Neural cell (in vitro differentiated cells): ENCODE data around the gene WFIKKN2. TPM values are rescaled to one million over a fixed set of nuclear protein-coding genes. Genes with fewer than 3 reads are reported as not detected.

Experiments used
- H2AFZ ChIP-seq: fragments of 200-600, 300-800 bp; sonication (generic), shearing (Covaris generic); 2 replicates; pipeline ENCODE4 v1.6.0; 2014; ENCODE audit warnings: low read depth, mild to moderate bottlenecking, antibody characterized with exemption, low read length, moderate library complexity
- H3F3A ChIP-seq: fragments of 200-600 bp; shearing (Covaris generic); 2 replicates; pipeline ENCODE4 v1.6.1; 2016; ENCODE audit warnings: mild to moderate bottlenecking, moderate library complexity, mixed read lengths, antibody characterized with exemption, low read length; ENCODE audit not compliant: insufficient read depth, poor library complexity, severe bottlenecking
- H3K27ac ChIP-seq: fragments of 200-600, 300-800 bp; sonication (generic), shearing (Covaris generic); 2 replicates; pipeline ENCODE4 v1.5.1; 2014; ENCODE audit warnings: mild to moderate bottlenecking, low read length, moderate library complexity
- H3K27me3 ChIP-seq: fragments of 300-800, 200-600 bp; sonication (generic), shearing (Covaris generic); 2 replicates; pipeline ENCODE4 v1.6.0; 2014; ENCODE audit warnings: mild to moderate bottlenecking, low read depth, low read length, moderate library complexity; ENCODE audit not compliant: insufficient read depth
- H3K36me3 ChIP-seq: fragments of 300-800, 200-600 bp; sonication (generic), shearing (Covaris generic); 2 replicates; pipeline ENCODE4 v1.5.1; 2014; ENCODE audit warnings: mild to moderate bottlenecking, antibody characterized with exemption, low read length, moderate library complexity; ENCODE audit not compliant: insufficient read depth
- H3K4me2 ChIP-seq: fragments of 300-800, 200-600 bp; sonication (generic), shearing (Covaris generic); 2 replicates; pipeline ENCODE4 v1.6.0; 2014; ENCODE audit warnings: mild to moderate bottlenecking, low read length
- H3K4me3 ChIP-seq: fragments of 300-800, 200-600 bp; sonication (generic), shearing (Covaris generic); 2 replicates; pipeline ENCODE4 v1.5.1; 2014; ENCODE audit warnings: mild to moderate bottlenecking, low read length, moderate library complexity
- H3K79me2 ChIP-seq: fragments of 200-600 bp; shearing (Covaris generic); replicated peaks from 2 replicates; pipeline ENCODE4 v1.6.0; 2014; ENCODE audit warnings: mild to moderate bottlenecking, low read length, moderate library complexity; ENCODE audit not compliant: insufficient read depth
- H3K9ac ChIP-seq: fragments of 300-800, 200-600 bp; sonication (generic), shearing (Covaris generic); 2 replicates; pipeline ENCODE4 v1.6.1; 2016; ENCODE audit warnings: mild to moderate bottlenecking, low read length, mixed read lengths
- H3K9me2 ChIP-seq: fragments of 200-600 bp; shearing (Covaris generic); 2 replicates; pipeline ENCODE4 v1.6.1; 2016; ENCODE audit warnings: mild to moderate bottlenecking, low read length, mixed read lengths; ENCODE audit not compliant: insufficient read depth
- H3K9me3 ChIP-seq: fragments of 200-600, 300-800 bp; sonication (generic), shearing (Covaris generic); 2 replicates; pipeline ENCODE4 v1.6.1; 2016; ENCODE audit warnings: mild to moderate bottlenecking, mixed run types, low read length, moderate library complexity, mixed read lengths
- H4K20me1 ChIP-seq: fragments of 200-600 bp; shearing (Covaris generic); 2 replicates; pipeline ENCODE4 v1.6.1; 2016; ENCODE audit warnings: mild to moderate bottlenecking, mixed run types; ENCODE audit not compliant: insufficient read depth
- CTCF ChIP-seq: fragments of 450-650 bp; IDR thresholded peaks from 2 replicates; pipeline ENCODE4 v1.5.1; 2014; ENCODE audit warnings: antibody characterized with exemption, mild to moderate bottlenecking, moderate library complexity; ENCODE audit not compliant: poor library complexity, severe bottlenecking
- EP300 ChIP-seq: fragments of 450-650 bp; conservative IDR thresholded peaks from 2 replicates; pipeline ENCODE4 v1.6.1; 2014; ENCODE audit warnings: antibody characterized with exemption, mild to moderate bottlenecking, moderate library complexity; ENCODE audit not compliant: poor library complexity, severe bottlenecking
- EZH2 ChIP-seq: fragments of 200-600, 300-800 bp; shearing (Covaris generic), sonication (generic); IDR thresholded peaks from 2 replicates; pipeline ENCODE4 v1.6.1; 2014; ENCODE audit warnings: antibody characterized with exemption, low read length, borderline replicate concordance, mild to moderate bottlenecking; ENCODE audit not compliant: insufficient read depth, poor library complexity, severe bottlenecking
- MXI1 ChIP-seq: fragments of 450-650 bp; conservative IDR thresholded peaks from 2 replicates; pipeline ENCODE4 v1.6.1; 2014; ENCODE audit warnings: antibody characterized with exemption, mild to moderate bottlenecking; ENCODE audit not compliant: poor library complexity, severe bottlenecking
- POLR2AphosphoS5 ChIP-seq: IDR thresholded peaks from 2 replicates; pipeline ENCODE4 v1.6.1; 2012
- RAD21 ChIP-seq: fragments of 450-650 bp; conservative IDR thresholded peaks from 2 replicates; pipeline ENCODE4 v1.6.1; 2014; ENCODE audit warnings: antibody characterized with exemption, mild to moderate bottlenecking, moderate library complexity
- REST ChIP-seq: IDR thresholded peaks from 2 replicates; pipeline ENCODE4 v1.6.1; 2012; ENCODE audit warnings: borderline replicate concordance
- SMC3 ChIP-seq: fragments of 450-650 bp; conservative IDR thresholded peaks from 2 replicates; pipeline ENCODE4 v1.6.1; 2014; ENCODE audit warnings: antibody characterized with exemption, mild to moderate bottlenecking, moderate library complexity; ENCODE audit not compliant: poor library complexity
- TAF1 ChIP-seq: IDR thresholded peaks from 2 replicates; pipeline ENCODE4 v1.6.1; 2012; ENCODE audit warnings: low read depth
- polyA plus RNA-seq: library from polyadenylated mRNA; depleted of rRNA; stranded (reverse); fragments of >200 nt; gene quantifications from 2 replicates; pipeline ENCODE4 v1.2.3, GENCODE V29; 2014

WFIKKN2 gene
- polyA plus RNA-seq, 1 donor from 2014 or later: not detected

GRCh38 chr17:50840311-50840851, 5.0 kb downstream of the WFIKKN2 start:
- Histone ChIP-seq H3F3A (no peaks in the 10 kb centered on the region), H3K27ac (no peak overlapping the region), H3K9me3 (no peaks in the 10 kb centered on the region), H3K9ac (no peak overlapping the region), H2AFZ (no peak overlapping the region), H3K4me3 (no peak overlapping the region), H3K36me3 (no peaks in the 10 kb centered on the region), H3K27me3 (no peaks in the 10 kb centered on the region), H3K79me2 (no peaks in the 10 kb centered on the region), H3K4me2 (no peak overlapping the region), H3K9me2 (no peaks in the 10 kb centered on the region), H4K20me1 (no peaks in the 10 kb centered on the region)
- TF ChIP-seq SMC3: no peak
- TF ChIP-seq EP300: no peak
- no peak for TF ChIP-seq RAD21
- TF ChIP-seq POLR2AphosphoS5: no peak
- TF ChIP-seq REST: no peak
- no peak for TF ChIP-seq CTCF
- TF ChIP-seq TAF1: no peak
- no peak for TF ChIP-seq MXI1

GRCh38 chr17:50841277-50841948, 6.0 kb downstream of the WFIKKN2 start:
- peak overlapping the region; percentile 11 for H3K9ac ChIP-seq
- H2AFZ ChIP-seq: no peak overlapping the region
- H3K4me2 ChIP-seq: no peak overlapping the region
- H3K27me3 ChIP-seq: no peaks in the 10 kb centered on the region
- H3K27ac ChIP-seq: no peak overlapping the region
- H4K20me1 ChIP-seq: no peaks in the 10 kb centered on the region
- no peak for TF ChIP-seq POLR2AphosphoS5
- no peak for TF ChIP-seq REST
- TF ChIP-seq SMC3: no peak
- TF ChIP-seq EZH2: no peak
- no peak for TF ChIP-seq EP300
- TF ChIP-seq CTCF: no peak
- no peak for TF ChIP-seq TAF1
- no peaks in the 10 kb centered on the region for H3K36me3 ChIP-seq
- H3F3A ChIP-seq: no peaks in the 10 kb centered on the region
- H3K9me3 ChIP-seq: no peaks in the 10 kb centered on the region
- no peaks in the 10 kb centered on the region for H3K79me2 ChIP-seq
- H3K4me3 ChIP-seq: no peak overlapping the region
- H3K9me2 ChIP-seq: no peaks in the 10 kb centered on the region
